SK-MEL-5 (cell line): ENCODE data around the gene GPR25. TPM values are rescaled to one million over a fixed set of nuclear protein-coding genes. Genes with fewer than 3 reads are reported as not detected.

Experiments
- DNase-seq: peaks from one replicate; pipeline ENCODE4 v3.0.0-alpha.2; 2016; ENCODE audit warnings: low read depth, low spot score
- in situ Hi-C: cut with HindIII; loops from 2 replicates; pipeline ENCODE4 v1.10.0; 2016; ENCODE audit warnings: low sequenced_read_pairs, high pct_unique_total_duplicates, low pct_unique_long_range_greater_than_20kb
- polyA plus RNA-seq, 2 experiments: library from polyadenylated mRNA; depleted of rRNA; stranded (reverse); fragments of >200 nt; gene quantifications; 2 replicates each; pipeline ENCODE4 v1.2.3, GENCODE V29; 2015
- total RNA-seq: library from RNA; depleted of rRNA; stranded (reverse); fragments of >200 nt; shearing (Covaris generic); gene quantifications from 2 replicates; pipeline ENCODE4 v1.2.3, GENCODE V29; 2014; rRNA removed

GPR25 gene, protein sequence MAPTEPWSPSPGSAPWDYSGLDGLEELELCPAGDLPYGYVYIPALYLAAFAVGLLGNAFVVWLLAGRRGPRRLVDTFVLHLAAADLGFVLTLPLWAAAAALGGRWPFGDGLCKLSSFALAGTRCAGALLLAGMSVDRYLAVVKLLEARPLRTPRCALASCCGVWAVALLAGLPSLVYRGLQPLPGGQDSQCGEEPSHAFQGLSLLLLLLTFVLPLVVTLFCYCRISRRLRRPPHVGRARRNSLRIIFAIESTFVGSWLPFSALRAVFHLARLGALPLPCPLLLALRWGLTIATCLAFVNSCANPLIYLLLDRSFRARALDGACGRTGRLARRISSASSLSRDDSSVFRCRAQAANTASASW
- not detected in 2 replicates for total RNA-seq
- not detected in 2 replicates for polyA plus RNA-seq (2015; cell fraction: cytosol; rRNA removed)
- not detected in 2 replicates for polyA plus RNA-seq (2015; cell fraction: nucleus; rRNA removed)

DNA sequence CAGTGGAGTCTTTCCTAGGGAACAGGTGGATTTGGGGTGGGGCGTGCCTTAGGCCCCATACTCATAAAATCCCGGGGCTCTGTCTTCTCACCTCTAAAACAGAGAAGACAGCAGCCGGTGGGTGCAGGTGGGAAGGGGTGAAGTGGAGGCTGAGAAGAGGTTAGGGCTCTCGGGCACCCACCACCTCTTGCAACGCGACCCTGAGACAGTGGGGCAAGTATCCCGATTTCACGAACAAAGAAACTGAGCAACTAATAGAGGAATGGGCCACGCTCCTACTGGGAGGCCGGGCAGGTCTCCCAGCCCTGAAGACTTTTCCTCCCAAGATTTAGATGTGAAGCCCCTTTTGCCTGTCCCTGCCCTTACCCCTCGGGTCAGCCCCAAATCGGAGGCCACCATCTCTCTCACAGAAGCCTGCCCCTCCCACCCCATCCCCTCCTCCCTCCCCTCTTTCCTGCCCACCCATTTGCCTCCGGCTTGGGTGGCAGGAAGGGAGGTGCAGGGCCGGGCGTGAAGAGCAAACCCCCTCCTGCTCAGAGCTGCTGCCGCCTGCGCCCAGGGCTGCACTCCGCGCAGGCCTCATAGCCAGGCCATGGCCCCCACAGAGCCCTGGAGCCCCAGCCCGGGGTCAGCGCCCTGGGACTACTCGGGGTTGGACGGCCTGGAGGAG lies at the start of gene GPR25:
TSS of gene GPR25 (plus strand) at position 536 of the 670 bp plus-strand sequence. CDS start at position 593, 57 bp downstream.
- in situ Hi-C loops = no loop called here
- DNase-seq = no peak

GRCh38 chr1:200831091-200831490 lies 41.7 kb upstream of the GPR25 start:
- in situ Hi-C loops = no loop called here
- no peak for DNase-seq

- in situ Hi-C loops = no loop called here
- DNase-seq = no peak
Measured at GRCh38 chr1:200834383-200834782, 38.4 kb upstream of the GPR25 start.

- in situ Hi-C loops = no loop called here
Measured at GRCh38 chr1:200836213-200836612, 36.6 kb upstream of the GPR25 start.

DNA sequence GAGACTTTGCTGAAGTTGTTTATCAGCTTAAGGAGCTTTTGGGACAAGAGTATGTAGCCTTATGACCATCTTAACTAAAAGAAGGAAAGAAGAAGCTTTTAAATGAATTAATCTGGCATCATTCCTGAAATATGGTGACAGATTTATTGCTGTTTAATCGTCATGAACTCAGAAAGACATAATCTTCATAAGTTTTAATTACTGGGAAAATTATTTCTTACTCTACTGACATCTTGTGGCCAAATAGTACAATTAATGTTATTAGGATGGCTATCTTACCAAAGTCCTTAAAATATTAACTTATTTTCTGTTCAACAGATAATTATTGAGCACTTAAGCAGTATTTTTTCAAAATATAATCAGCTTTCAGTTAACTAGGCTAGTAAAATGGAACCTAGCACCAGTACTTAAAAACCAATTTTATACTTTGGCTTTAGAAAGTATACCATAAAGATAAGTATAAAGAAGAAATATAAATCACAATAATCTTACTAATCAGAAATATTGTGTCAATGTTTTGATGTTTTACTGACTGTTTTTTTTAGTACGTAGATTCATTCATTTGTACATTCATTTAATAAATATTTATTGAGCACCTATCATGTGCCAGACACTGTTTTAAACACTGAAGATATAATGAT lies 34.7 kb upstream of the GPR25 start:
- in situ Hi-C loops = no loop called here
- peak; percentile 37 for DNase-seq

More at GRCh38 chr1:200836213-200836612, 36.6 kb upstream of the GPR25 start:
- DNase-seq = no peak

- no peak for DNase-seq
- in situ Hi-C loops = no loop called here
Measured at GRCh38 chr1:200838676-200839445, 33.9 kb upstream of the GPR25 start.

- in situ Hi-C loops = no loop called here
- no peak for DNase-seq
Measured at GRCh38 chr1:200845360-200845759, 27.4 kb upstream of the GPR25 start.

DNA sequence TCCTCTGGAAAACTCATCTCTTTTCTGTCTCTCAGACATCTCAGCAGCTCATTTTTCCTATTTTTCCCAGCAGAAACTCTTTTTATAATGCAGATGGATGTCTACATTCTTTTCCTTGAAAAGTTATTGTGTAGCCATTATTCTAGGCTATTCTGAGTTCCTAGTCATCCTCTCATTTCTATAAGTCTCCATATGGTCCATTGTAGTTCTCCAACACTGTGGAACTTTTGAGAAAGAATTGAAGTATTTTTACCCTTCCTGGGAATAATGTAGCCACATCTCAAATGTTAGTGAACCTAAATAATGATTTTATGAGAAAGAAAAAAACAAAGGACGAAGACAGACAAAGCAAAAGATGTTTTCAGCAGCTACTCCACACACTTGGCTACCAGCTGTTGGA lies 26.4 kb upstream of the GPR25 start:
- in situ Hi-C loops = no loop called here
- no peak for DNase-seq

DNA sequence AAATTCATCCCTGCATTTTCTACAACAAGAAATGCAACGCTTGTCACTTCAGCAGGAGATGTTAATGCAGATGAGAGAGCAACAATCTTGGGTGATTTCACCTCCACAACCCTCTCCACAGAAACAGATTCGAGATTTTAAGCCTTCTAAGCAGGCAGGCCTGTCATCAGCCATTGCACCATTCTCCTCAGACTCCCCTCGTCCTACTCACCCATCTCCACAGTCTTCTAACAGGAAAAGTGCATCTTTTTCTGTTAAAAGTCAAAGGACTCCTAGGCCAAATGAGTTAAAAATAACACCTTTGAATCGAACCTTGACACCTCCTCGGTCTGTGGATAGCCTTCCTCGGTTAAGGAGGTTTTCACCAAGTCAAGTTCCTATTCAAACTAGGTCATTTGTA lies 23.4 kb upstream of the GPR25 start:
- DNase-seq = no peak
- in situ Hi-C loops = no loop called here

- in situ Hi-C loops = no loop called here
- DNase-seq = no peak
Measured at GRCh38 chr1:200850554-200850953, 22.2 kb upstream of the GPR25 start.

- in situ Hi-C loops = no loop called here
- DNase-seq = no peak
Measured at GRCh38 chr1:200856716-200857357, 15.9 kb upstream of the GPR25 start.

DNA sequence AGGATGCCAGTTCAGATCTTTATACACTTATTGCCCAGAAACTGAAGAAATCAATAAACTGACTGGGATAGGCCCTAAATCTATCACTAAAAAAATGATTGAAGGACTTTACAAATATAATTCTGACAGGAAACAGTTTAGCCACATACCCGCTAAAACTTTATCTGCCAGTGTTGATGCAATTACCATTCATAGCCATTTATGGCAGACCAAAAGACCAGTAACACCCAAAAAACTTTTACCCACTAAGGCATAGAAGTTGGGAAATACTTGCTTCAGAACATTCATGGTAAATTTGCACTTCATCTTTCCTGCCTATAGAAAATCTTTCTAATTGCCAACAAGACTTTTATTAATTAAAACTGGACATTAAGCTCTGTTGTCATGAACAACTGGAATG lies 15.0 kb upstream of the GPR25 start:
- in situ Hi-C loops = no loop called here
- no peak for DNase-seq

- in situ Hi-C loops = no loop called here
- DNase-seq = no peak
Measured at GRCh38 chr1:200861937-200862647, 10.7 kb upstream of the GPR25 start.

DNA sequence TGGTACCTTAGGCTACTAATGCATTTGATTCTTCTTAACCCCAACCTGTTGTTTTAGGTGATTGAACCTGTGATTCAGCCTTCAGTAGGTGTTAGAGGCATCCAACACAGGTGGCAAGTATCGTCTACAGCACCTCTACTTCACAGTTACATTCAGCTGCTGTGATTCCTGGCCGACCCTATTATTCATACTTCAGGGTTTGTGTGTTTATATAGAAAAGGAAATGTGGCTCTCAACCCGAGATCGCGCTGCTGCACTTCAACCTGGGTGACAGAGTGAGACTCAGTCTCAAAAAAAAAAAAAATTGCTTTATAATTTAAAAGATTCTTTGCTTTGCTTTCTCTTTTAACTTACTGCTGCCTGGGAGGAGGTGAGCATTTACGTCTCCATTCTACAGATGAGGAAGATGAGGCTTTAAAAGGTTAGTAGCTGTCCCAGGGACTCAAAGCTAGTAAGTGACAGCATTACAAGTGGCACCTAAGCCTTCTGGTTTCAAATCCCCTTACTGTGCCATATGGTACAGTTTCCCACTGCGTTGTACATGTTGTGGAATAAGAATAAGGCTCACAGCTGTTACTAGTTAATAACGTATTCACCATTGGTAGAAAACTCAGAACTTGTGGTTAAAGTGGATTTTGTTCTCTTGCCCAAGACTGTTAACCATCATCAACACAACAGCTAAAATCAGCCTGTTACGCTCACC lies 9.9 kb upstream of the GPR25 start:
- in situ Hi-C loops = no loop called here
- DNase-seq = no peak

DNA sequence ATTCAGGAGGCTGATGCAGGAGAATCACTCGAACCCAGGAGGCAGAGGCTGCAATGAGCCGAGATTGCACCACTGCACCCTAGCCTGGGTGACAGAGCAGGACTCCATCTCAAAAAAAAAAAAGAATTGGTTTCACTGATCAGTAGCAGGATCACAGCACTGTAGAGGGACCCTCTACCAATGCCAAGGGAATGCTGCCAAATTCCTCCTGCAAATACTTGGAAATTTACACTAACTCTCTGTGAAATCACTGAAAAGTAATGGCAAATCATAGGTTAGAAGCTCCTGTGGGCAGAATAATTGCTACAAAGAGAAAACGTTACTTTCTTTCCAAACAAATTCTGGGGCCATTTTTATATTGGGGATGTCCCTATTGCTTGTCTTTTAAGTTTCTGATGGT lies 6.7 kb upstream of the GPR25 start:
- in situ Hi-C loops = no loop called here
- DNase-seq = no peak

GRCh38 chr1:200866521-200866920 lies 6.3 kb upstream of the GPR25 start:
- DNase-seq = no peak
- in situ Hi-C loops = no loop called here
